ENCODE results near the gene OTX2.
A peak's percentile ranks its signal among the peaks of the same experiment; 100 is the strongest.

The OTX2 gene

DNA sequence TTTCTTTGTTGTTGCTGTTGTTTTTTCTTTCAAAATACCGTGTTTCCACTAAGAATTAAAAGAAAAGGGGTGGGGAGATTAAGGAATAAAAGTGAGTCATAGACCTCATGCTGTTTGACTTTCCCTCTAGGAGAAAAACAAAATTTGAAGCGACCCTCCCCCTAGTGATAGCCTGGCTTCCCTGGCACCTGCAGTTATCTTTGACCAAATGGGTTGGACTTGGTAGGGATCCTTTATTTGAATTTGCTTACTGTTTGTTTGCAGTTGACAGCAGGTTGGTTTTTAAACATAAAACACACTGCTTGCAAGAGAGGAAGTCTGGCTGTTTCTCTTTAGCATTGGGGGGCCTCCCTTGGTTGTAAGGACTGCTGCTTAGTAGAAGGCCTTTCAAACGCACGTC is 14.0 kb downstream of the OTX2 start:
- DNase-seq (ENCODE audit: low spot score): no peak

DNA sequence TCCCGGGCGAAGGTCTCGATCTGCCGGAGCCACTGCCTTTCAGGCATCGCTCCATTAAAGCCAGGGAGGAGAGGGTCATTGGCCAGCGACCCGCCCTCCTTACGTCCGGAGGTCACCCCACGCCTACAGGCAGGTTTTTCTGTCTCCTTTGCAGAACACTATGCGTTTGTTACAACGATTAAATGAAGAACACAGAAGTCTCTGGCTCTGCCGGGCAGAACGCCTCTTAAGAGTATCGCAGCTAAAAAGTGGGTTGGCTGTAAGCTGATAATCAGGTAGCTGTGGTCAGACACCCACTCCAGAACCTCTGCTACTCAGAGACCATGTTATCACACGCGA is 15.0 kb downstream of the OTX2 start:
- DNase-seq (ENCODE audit: low spot score): no peak

DNA sequence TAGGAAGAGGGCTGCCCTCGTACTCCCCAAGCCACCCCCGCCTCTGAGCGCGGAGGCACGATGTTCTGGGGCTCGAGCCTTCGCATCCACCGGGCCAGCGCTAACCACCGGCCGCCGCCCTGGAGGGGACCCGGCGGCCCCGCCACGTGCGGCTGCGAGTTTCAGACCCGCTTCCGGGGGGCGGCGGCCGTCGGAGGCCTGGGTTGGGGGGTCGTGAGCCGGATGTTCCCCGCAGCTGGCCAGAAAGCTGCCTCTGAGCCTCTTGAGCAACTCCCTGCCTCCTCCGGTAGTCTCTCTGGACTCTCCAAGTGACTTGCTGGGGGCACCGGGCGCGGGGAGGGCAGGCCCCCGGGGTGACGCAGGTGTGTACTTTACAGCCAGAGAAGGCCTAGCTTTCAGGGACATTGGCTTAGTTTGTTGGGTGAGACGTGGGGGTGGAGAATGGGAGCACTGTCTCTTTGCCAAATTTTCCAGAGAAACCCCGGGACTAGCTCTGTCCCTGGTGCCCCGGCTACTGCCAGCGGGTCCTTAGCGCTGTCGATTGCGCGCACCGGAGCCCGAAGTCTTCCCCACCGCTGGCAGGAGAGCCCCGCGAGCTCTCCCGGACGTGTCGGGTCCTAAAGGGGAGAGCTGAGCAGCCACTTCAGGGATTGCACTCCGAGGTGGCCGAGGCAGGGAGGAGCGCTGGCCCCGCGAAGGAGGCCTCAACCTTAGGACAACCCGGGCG is 15.6 kb downstream of the OTX2 start:
- DNase-seq (ENCODE audit: low spot score): no peak

DNA sequence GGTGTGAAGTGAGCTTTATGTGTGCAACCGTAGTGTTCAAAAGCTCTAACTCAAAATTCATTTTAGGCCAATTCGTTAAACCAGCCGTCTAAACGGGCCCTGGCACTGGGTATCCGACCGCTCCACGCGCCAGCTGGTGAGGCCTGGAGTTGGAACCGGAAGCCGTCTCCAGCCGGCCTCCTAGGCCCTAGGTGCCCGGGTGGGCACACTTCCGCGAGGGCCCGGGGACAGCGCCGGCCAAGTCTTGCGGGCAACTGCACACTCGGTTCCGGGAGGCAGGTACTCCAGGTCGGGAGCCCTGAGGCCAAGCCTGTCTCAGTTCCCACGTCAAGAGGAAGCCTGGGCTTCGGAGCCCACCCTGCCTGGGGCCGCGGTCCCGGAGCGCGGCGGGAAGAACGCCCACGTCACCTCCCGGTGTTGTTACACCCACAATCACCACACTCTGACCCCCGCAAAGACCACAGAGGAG is 16.2 kb downstream of the OTX2 start:
- no peak for DNase-seq (ENCODE audit: low spot score)

DNA sequence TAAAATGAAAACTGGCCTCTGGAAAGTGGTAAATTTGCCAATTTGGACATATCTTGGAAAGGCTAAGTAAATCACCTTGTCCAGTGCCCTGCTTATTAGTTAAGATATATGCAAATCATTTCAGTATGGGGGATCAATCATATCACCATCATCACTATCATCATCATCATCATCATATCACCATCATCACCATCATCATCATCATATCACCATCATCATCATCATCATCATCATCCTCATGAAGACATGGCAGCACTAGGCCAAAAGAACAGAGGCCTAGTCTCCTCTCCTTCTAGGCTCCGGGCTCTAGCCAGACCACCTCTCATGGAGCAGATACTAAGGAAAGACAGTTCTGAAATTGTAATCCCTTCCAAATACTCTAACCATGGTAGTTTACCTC is 20.3 kb downstream of the OTX2 start:
- no peak for DNase-seq (ENCODE audit: low spot score)

DNA sequence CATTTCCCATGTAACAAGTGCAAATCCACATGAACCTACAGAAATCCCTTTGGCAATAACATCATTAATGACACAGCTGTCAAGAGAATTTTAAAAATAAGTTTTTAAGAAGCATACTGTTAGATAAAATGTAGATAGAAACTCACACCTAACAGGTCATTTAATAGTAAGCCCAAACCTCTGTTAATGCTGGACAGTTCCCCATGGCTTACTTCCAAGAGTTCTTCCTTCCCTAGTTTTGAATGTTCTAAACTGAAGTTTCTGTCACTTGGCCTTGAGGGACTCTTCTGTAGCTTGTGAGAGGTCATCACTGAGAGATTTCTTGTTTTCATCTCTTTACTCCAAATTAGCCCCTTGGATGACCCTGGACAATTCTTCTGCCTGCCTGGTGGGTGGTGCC is 22.7 kb downstream of the OTX2 start:
- no peak for DNase-seq (ENCODE audit: low spot score)

DNA sequence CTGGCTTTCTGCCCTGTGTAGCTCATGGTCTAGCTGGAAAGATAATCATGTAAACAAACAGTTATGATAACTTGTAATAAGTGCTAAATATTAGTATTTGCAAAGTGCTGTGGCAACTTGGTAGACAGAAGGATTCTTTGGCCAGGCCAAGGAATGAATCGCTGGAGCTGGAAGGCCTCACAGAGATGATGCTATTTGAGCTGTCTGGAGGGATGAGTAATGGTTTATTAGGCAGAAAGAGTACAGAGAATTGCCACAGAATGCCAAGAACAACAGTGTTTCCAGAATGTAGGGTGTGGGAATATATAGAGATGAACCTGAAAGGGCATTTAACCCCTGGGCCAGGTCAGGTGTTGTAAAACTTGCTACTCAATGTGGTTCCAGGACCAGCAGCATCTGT is 27.6 kb downstream of the OTX2 start:
- DNase-seq (ENCODE audit: low spot score): no peak

DNA sequence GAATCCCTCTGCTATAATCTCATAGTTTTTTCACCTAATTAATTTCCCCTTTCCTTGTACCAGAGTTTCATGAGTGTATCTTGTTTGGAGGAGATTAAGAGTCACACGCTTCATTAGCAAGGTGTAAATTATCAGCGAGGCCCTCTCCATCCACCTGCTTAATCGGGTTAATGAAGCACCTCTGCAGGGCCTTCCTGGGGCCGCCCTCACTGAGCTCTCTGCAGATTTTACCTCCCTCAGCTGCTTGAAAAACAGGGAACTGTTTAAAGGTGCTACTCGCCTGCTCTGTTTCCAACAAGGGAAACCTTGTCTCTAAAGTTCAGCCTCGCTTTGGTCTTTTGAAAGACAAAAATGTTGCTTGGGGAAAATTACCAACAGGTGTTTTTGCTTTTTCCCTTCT is 35.8 kb downstream of the OTX2 start:
- no peak for DNase-seq (ENCODE audit: low spot score)

DNA sequence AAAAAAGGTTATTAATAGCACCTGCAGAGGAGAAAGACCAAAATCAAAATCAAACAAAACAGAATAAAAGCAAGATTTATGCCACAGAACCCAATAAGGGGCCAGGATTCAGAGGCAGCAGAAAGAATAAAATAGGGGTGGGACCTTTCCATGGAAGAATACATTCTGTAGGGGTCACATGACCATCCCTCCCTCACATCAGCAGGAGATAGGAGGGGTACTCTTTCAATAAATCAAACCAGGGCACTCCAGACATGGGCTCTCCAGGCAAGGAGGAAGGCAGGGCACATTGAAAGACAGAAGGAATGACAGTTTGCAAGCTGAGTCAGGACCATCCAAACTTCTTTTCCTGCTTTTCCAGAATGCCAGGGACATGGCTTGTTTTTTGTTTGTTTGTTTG is 39.8 kb downstream of the OTX2 start:
- no peak for DNase-seq (ENCODE audit: low spot score)

DNA sequence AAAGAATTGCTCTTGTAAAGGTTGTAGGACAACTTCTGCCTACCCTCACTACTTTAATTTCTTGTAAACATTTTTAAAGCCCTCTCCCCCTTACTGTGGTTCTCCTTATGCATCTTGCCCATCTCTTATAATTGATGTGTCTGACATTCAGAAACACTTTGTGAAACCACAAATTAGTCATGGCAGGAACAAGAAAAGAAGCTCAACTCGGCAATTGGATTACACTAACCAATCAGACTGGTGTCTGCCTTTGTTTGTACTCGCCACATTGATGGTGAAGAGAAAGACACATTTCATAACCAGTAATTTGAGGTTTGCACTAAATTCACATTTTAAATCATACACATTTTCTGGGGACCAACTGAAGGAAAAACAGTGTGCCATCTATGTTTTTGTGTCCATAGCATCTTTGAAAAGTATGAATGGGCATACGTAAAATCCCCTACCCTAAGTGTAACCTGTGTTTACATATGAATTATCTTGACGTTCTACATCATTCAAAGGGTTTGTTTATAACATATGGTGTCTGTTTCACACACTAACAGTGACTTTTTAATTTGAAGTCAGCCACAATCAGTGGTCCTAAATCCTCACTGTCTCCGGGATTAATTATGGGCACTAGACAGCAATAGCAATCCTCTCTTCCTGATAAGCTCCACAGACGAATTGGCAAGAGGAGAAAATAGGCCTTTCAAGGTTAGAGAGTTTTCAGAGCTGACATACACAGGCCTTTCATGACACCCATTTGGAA is 49.9 kb downstream of the OTX2 start:
- DNase-seq (ENCODE audit: low spot score): peak; percentile 6

DNA sequence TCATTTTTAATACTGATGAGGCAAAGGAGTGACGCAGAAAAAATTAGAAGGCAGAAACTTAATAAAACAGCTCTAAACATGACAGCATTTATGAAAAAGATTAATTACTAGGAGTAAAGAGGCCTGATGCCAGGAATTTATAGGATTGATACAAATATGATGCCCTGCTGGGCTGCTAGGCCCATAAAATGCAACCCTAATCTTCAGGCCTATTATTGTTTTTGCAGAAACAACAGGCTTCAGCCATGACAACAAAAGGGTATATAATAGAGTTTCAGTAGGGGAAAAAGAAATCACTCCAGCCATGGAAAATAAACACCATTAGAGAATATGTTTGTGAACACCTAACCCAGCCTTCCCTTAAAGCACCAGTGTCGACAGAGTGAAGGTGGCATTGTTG is 50.6 kb downstream of the OTX2 start:
- no peak for DNase-seq (ENCODE audit: low spot score)

DNA sequence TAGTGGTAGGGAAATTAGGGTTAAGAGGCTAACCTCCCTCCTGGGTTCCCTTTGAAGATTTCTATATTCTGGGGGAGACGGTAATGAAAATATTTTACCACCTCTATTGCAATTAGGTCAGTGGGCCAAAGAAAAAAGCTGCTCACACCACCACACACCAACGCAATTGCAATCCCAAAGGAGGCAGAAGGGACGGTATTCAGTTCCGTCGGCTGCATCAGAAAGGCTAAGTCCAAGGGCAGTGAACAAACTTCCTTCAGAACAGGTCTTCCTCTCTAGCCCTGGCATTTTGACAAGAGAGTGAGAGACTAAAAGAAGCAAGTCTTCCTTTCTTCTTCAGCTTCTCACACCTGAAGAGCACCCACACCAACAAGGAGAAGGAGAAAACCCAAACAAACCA is 51.2 kb downstream of the OTX2 start:
- DNase-seq (ENCODE audit: low spot score): no peak

DNA sequence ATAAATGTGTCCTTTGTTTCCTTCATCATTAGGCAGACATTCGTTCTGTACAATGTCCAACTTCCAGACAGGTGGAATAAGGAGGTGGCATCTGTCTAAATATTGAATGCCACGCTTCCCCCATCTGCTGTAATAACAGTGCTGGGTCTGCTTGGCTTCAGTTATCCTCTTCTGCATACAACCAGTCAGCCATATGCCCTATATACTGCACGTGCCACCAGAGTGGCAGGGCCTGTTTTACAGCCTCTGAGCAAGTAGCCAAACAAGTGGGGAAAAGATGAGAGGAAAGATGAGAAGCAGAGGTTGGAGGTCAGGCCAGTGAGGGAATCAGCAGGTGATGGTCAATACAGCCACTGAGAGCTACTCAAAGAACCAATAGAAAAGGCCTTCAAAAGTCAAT is 55.4 kb downstream of the OTX2 start:
- no peak for DNase-seq (ENCODE audit: low spot score)

DNA sequence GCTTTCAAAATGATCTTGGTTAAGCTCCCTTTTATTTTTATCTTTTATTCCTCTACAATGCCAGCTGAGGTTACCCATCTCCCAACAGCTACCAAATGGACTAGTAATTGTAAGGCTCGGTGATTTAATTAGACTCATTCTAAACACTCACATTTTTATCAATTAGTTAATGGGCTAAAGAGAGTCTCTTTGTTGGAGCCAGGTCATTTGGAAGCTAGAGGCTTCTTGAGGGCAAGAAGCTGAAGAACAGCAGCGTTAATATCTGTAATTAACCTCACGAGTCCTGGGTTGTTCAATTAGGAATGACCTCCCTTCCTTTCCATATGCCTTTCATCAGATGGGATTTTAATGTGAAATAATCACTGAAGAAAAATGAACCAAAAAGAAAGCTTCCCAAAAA is 56.9 kb downstream of the OTX2 start:
- DNase-seq (ENCODE audit: low spot score): no peak

DNA sequence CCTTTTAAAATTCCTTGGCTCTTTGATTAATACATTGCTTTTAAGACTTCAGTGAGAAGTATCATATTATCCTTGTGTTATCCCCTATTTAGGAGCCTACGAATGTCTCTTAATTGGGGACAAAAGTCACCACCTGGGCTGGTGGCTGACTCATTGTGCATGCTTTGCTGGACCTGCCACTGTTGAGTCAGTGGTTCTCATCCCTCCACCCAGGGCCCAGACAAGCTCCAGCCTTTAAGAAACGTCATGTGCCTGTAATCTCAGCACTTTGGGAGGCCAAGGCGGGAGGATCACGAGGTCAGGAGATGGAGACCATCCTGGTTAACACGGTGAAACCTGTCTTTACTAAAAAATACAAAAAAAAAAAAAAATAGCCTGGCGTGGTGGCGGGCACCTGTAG is 57.9 kb downstream of the OTX2 start:
- no peak for DNase-seq (ENCODE audit: low spot score)

DNA sequence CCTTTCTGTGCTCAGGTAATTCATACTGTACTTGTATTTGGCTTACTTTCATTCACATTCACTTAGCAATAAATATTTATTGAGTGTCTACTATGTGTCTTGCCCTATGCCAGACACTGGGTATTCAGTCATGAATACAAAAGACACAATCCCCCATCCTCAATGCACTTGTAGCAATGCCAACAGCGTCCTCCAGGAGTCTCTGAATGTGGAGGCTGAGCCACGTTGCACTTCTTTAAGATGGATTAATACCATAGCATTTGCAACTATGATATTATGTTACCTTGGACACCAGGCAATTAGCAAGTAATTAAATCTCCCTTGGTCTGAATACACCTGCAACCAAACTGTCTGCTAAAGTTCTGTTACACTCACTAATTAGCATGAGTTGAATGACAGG is 58.8 kb downstream of the OTX2 start:
- DNase-seq (ENCODE audit: low spot score): no peak
